HG03025 (cell line): ENCODE data around the gene CTTNBP2NL.
A peak's percentile ranks its signal among the peaks of the same experiment; 100 is the strongest.
"Not testable (repeated sequence)": the region's sequence is repeated elsewhere in the genome, so short reads cannot be mapped to it uniquely, and the experiment has no call there.

ENCODE experiments used
- ATAC-seq: cut with Tn5 transposase; IDR thresholded peaks from one replicate; pipeline ENCODE4 v1.9.1; 2021; ENCODE audit warnings: mild to moderate bottlenecking, moderate library complexity; ENCODE audit not compliant: unreplicated experiment, low FRiP score

CTTNBP2NL gene

DNA sequence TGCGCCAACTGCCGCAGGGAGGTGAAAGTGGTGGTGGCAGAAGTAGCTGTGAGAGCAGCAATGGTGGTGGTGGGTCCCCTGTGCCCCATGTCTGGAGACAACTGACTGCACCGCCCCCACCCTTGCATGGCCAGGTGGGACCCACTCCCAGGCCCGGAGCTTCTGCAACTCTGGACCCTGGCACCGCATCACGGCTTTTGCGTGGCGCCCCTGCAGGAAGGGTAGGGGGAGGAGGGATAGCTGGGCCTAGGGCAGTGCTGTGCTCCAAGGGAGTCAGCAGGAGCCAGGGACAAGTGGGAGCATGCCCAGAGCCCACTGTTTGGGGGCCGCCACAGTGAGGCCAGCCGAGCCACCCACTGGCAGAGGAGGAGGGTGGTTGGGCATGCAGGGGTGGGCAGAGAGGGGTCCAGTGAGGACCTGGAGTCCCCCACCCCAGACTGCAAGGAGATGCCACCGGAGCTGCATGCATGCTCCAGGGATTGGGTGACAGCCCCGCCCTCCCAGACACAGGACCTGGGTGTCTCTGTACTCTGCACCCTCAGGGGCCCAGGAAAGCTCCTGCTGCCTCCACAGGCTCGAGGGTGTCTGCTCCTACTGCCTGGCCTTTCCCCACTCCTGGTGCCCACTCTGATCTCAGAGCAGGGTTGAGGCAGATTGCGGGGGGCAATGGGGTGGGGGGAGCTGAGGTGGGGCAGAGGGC is 9.8 kb upstream of the CTTNBP2NL start:
- ATAC-seq = no peak

DNA sequence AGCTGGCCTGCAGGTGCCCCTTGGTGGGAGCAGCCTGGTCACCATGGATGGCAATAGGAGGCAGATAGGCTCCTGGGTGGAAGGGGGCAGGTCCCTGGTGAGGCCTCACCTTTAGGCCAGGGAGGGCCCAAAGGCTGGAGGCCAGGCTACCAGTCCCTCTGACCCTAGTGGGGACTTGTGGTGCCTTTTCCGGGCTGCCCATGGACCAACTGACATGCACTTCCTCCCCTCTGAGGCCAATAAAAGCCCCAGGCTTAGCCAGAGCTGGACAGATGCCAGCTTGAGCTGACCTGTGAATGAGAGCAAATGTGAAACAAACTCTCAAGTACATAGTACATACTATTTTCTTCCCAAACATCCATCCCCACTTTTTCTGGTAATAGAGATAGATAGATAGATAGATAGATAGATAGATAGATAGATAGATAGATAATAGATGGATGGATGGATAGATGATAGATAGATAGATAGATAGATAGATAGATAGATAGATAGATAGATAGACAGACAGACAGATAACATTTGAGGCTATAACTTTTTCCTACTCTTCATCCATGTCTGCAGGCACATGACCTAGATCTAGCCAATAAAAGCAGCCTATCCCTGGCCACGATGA is 9.2 kb upstream of the CTTNBP2NL start:
- no peak for ATAC-seq

DNA sequence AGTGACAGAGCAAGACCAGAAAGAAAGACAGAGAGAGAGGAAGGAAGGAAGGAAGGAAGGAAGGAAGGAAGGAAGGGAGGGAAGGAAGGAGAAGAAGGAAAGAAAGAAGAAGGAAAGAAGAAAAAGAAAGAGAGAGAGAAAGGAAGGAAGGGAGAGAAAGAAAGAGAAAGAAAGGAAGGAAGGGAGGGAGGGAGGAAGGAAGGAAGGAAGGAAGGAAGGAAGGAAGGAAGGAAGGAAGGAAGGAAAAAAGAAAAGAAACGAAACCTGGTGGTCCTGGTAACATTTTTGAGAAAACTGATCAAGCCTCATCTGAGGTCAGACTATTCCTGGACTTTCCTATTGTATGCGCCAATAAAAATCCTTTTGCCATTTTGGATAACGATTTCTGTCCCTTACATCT is 8.2 kb upstream of the CTTNBP2NL start:
- ATAC-seq = no peak

DNA sequence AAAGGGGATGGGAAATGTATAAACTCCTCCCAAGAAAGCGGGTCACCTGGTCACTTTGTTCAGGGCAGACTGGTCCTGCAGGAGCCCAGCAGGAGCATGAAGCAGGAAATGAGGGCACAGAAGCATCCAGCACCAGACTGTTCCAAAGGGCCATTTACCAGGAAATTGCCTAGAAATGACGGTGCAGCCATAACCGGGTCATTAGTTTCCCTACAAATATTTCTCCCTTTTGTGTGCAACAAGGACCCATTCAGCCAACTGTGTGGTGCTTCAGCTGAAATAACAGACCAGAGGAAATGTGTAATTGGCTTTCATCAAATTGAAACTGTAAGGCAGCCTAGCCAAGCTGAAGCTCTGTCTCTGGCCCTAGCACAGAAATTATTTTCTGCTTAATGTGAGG is 7.6 kb upstream of the CTTNBP2NL start:
- ATAC-seq = no peak

DNA sequence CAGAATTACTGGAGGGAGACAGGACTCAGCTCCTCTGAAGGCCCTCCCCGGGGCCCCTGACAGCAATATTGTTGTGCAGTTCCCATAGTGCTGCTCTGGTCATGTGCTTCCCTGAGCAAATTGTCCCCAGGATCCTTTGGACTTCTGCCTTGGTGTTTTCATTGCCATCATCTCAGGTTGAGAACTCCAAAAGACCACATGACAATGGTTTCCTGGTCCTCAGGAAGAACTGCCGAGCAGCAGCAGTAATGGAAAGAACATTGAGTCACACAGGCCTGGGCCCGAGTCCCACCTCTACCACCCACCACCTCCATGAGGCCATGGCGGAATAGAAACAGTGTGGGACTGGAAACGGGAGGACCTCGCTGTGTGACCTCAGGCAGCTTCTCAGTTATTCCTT is 6.3 kb upstream of the CTTNBP2NL start:
- ATAC-seq = no peak

DNA sequence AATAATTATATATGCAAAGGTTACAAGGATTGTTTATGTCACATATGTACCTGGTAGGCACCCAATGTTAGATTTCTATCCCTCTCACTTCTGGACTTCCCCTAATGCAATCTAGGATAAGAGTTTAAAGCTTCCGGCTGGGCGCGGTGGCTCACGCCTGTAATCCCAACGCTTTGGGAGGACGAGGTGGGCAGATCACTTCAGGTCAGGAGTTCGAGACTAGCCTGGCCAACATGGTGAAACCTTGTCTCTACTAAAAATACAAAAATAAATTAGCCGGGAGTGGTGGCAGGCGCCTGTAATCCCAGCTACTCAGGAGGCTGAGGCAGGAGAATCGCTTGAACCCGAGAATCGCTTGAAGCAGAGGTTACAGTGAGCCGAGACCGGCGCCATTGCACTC is 5.7 kb upstream of the CTTNBP2NL start:
- ATAC-seq = not testable (repeated sequence)

DNA sequence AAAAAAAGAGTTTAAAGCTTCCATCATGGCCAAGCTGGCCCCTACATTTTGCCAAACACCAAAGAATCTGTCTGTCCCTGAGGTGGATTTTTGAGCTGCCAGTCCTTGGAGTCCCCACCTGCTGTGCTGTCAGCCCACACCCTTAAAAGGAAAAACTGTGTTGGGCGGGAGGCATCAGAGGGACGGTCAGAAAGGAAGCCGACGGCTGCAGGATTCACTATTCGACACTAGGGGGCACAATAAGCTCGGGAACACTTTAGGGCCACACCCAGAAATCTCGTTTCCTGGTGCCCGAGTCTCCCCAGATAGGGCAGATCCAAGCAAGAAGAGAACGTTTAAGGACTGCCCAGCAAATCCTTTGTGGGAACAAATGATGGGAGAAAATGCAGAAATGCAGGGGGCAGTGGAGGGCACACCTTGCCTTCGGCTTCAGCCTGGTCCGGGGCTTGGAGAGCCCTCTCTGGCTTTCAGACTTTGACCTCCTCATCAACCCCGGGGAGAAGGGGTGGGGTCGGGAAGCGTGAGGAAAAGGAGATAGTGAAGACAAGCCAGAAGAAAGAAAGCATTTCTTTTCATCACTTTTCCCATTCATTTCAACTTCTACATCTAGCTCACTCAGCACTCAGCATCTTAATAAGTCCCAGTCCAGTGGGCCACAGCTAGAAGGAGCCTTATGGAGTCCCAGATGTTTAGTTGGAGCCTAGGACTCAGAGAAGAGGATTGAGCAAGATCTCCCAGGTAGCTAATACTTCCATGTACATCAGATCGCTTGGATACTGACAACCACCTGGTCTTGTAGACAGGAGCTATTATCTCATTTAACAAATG is 5.0 kb upstream of the CTTNBP2NL start:
- ATAC-seq = peak; percentile 45

DNA sequence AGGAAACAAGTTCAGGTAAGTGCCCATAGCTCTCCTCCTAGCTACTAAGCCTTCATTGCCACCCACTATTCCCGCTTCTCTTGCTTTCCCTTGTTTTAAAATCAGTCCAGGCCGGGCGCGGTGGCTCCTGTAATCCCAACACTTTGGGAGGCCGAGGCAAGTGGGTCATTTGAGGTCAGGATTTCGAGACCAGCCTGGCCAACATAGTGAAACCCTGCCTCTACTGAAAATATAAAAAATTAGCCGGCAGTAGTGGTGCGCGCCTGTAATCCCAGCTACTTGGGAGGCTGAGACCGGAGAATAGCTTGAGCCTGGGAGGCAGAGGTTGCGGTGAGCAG is 4.4 kb upstream of the CTTNBP2NL start:
- no peak for ATAC-seq

DNA sequence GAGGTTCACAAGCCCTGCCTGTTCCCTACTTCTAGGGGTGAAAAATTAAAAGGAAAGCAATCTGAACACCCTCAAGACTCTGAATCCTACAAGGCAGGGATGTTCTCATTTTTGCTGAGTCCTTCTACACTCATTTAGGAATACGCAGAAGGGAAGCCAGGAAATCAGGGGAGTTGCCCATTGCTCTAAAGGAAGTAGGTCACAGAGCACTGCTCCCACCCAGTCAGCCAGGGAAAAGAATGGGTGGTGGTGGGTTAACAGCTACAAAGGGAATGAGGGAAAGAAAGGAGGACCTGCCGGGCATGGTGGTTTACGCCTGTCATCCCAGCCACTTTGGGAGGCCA is 2.4 kb upstream of the CTTNBP2NL start:
- no peak for ATAC-seq

DNA sequence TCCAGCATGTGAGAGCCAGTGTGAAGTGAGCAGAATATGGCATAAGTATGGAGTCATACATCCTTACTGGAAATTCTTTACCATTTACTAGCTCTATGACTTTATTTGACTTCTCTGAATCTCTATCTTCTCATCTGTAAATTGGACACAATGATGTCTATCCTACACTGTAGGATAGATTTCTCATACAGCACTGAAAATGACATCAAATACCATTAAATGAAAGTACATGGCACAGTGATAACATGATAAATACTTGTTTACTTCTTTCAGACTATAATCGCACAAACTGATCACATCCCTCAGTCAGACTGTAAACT is 1.3 kb upstream of the CTTNBP2NL start:
- ATAC-seq = no peak

DNA sequence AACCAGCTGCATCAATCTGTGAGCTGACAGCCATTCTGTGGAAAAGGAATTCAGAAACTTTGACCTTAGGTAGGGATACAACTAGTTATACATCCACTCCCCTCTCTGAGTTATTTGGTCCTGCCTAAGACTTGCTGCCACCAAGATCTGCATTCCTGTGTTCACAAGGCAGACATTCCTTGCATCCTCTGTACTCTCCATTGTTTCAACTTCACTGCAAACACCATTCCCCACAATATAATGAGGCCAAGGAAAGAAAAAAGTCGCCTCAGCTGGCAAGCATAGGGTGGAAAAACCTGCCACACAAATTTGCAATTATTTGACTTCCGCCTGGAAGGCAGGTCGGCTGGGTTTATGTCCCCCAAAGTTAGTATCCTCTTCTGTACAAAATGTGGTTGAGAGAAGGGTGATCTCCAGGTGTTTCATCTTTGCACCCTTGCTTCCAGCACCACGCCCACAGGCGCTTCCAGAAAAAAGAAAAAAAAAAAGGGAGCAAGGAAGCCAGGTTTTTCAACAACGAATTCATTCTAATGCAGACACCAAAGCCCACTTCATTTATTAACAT is 676 bp upstream of the CTTNBP2NL start:
- no peak for ATAC-seq

DNA sequence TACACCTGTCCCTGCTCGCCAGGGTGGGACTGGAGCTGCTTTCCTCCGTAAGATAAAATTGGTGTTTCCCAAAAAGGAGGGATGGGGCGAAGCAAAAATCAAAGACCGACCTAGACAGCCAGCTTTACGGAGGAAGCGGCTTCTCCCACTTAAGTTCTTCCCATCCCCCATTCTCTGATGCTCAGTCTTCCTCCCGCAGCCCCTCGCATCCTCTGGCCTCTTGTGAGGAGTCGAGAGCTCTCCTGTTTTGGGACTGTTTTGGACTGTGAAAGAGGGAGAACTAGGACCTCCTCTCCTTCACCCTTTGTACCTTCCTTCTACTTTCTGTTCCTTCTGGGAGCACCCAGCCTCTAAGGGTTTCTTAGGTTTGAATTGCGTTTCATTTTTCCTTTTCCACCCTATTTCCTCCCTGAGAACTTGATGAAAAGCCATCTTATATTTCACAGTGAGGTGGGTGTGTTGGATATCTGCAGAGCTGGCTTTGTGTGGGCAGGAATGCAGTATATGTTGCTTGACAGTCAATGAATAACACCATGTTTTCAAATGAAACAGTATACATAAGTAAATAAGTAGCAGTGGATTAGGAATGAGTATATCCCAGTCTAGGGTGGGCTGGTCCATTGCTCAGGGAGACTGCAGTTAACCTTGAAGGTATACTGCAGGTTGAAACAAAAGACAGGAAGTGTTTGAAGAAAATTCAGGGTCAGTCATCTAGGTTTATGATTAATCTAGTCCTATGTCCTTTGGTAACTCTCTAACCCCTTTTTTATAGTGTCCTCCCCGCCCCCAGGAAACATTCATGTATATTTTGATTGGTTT is 848 bp downstream of the CTTNBP2NL start:
- ATAC-seq = no peak

DNA sequence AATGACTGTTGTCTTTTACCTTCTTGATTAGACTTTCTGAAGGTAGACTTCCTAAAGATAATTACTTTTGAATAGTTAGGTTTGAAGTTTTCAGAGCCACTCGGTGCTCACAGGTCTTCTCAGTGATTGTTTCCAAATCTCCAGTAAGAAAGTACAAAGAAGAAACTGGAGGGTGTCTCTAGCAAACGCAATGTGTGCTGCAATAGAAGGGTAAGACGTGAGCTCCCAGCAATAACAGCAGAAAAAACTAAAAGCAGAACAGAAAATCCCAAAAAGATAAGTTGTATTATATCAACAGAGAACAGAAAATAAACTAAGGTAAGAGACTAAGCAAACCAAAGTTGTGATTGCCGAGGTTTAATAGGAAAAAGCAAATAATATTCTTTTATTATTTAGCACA is 1.8 kb downstream of the CTTNBP2NL start:
- no peak for ATAC-seq

DNA sequence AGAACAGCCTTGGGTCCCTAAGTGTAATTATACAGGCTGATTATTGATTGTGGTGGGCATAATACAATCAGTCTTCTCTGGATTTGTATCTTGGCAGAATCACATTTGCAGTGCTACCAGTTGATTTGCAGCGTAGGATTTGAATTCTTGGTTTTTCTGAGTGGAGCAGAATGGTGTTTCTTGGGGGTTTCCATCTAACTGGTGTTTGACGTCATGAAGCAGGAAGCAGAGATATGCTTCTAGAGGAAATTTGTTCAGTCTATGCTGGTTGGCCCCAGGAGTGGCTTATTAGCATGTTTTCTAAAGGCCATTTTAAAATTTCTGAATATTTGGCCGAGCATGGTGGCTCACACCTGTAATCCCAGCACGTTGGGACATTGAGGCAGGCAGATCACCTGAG is 3.4 kb downstream of the CTTNBP2NL start:
- no peak for ATAC-seq

DNA sequence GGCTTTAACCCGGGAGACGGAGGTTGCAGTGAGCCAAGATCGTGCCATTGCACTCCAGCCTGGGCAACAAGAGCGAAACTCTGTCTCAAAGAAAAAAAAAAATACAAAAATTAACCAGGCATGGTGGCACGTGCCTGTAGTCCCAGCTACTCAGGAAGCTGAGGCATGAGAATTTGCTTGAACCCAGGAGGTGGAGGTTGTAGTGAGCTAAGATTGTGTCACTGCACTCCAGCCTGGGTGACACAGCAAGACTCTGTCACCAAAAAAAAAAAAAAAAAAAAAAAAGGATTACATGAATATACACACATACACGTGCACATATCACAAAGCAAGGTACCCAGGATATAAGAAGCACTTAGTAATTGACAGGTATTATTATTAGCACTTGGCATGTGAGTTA is 4.7 kb downstream of the CTTNBP2NL start:
- ATAC-seq = not testable (repeated sequence)

DNA sequence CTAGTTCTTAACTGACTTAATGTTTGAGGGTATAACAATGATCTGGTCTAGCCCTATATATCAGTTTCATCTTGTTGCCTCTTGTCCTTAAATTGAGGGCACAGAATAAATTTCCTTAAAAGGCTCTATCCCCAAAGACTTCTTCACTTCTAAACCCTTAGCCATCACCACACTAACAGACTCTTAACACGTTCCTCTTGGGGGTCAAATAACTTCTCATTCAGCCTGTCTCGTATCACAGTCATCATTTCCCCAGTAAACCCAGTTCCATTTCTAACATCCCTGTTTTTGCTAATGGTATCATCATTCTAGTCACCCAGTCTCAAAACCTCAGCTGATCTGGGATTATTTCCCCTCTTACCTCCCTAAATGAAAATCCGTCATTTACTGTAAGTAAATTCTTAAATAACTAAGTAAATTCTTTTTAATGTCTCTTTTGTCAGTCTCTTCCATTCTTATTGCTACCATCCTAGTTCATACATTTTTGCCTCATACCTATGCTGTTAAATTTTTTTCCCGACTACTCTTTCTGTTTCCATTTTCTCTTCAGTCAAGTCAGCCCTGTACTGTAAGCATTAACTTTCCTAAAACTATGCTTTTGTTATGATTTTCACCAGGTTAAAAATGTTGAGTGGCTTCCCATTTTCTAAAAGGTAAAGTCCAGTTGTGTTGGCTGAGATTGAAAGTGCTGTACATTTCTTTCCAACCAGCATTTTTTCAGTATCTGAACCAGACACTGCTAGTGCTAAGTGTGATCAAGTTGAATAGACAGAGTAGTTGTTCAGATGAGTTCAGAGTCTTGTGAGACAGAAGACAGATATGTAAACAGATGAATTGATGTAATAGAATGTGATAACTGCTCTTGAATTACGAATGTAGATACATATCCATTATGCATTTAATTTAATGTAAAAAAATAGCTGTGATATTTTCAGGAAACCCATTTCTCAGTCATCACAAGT is 6.9 kb downstream of the CTTNBP2NL start:
- ATAC-seq = peak; percentile 59

DNA sequence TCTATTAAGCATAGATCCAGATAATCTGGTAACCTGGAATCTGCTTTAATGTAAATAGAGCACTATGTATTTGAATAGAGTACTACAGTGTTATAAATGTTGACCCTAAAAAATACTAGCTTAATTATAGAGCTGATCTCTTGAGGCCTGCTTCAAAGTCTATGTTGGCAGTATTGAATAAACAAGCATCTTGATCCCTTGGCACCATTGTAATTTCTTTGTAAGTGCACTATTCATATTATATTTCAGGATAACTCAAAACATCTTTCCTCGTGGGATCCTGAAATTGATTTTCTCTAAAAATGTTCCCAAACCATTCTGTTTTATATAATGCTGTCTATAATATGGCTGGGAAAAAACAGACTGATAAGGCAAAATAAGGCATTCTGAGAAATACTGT is 10.8 kb downstream of the CTTNBP2NL start:
- ATAC-seq = no peak

DNA sequence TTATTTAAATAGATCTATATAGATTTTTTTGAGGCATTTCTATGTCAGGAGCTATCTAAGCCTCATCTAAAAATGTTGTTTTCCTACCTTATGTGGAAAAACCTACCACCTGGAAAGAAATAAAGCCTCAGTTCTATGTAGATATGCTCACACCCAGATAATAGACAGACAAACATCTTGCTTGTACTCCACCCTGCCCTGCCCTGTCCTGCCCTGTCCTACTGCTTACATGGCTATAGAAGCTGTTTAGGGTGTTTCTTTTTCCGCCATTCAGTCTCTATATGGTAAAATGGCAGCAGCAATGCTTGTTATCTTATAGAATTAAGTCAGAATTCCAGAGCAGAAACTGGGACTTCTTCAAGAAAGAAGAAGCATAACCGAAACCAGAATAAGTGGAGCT is 13.4 kb downstream of the CTTNBP2NL start:
- no peak for ATAC-seq

DNA sequence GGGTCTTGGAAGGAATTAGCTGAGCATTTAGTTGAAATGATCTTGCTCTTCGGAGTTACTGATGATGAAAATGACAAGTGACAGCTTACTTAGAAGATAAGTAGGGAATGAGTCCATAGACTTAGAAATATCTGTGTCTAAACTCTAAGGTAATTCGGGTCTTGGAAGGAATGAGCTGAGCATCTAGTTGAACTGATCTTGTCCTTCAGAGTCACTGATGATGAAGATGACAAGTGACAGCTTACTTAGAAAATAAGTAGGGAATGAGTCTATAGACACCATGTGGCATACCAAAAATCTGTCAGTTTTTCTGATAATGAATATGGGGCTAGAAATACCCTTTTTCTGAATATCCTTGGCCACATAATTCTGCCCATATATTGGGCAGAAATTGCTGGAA is 14.7 kb downstream of the CTTNBP2NL start:
- no peak for ATAC-seq

DNA sequence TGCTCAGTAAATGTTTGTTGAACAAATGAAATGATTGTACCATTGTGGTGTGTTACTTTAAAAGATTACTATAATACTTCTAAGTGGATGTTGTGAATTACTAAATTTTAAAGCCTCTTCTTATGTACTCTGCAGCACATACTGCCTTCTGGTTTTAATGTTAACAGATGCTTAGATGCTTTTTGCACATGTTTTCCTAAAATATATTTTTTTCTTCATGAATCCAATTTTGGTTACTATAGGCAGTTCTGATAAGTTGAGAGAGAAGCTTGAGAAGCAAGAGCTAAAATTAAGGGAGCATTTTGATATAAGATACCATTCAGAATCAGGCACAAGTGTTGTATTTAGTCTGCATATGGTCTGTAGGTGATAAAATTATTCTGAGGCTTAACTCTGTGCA is 21.3 kb downstream of the CTTNBP2NL start:
- no peak for ATAC-seq
